Neutrophil (primary cell): ENCODE measurements around the gene TM7SF3.
A peak's percentile ranks its signal among the peaks of the same experiment; 100 is the strongest.

Source experiments
- H3K27ac ChIP-seq: fragments of 200-600 bp; sonication (generic); 2 replicates; pipeline ENCODE4 v1.5.1; 2016; ENCODE audit warnings: mild to moderate bottlenecking, moderate library complexity
- H3K27me3 ChIP-seq: fragments of 200-600 bp; sonication (generic); 2 replicates; pipeline ENCODE4 v1.6.0; 2016; ENCODE audit warnings: mild to moderate bottlenecking
- H3K36me3 ChIP-seq: fragments of 200-600 bp; sonication (generic); 2 replicates; pipeline ENCODE4 v1.5.1; 2017
- H3K4me1 ChIP-seq, 2 experiments: fragments of 200-600 bp in 1 of 2; sonication (generic) in 1 of 2; 1 replicate in 1 of 2; 2 replicates in 1 of 2; pipeline versions ENCODE4 v1.5.1 to v1.6.1; 2013 to 2016; ENCODE audit warnings: low read depth in 1 of 2, low read length in 1 of 2, mild to moderate bottlenecking in 1 of 2, moderate library complexity in 1 of 2; ENCODE audit not compliant: control insufficient read depth in 1 of 2, insufficient read depth in 1 of 2
- H3K4me3 ChIP-seq, 2 experiments: fragments of 200-600 bp in 1 of 2; sonication (generic) in 1 of 2; 1 replicate in 1 of 2; 2 replicates in 1 of 2; pipeline ENCODE4 v1.5.1; 2013 to 2016; ENCODE audit warnings: low read depth in 1 of 2, low read length in 1 of 2, mild to moderate bottlenecking in 1 of 2, moderate library complexity in 1 of 2
- H3K9me3 ChIP-seq: fragments of 200-600 bp; sonication (generic); 2 replicates; pipeline ENCODE4 v1.5.1; 2016
- TF ChIP-seq, protein P1 (sequence below): fragments of 200-600 bp; sonication (generic); IDR thresholded peaks from 2 replicates; pipeline ENCODE4 v1.5.1; 2016; ENCODE audit warnings: antibody characterized with exemption

Gene TM7SF3

DNA sequence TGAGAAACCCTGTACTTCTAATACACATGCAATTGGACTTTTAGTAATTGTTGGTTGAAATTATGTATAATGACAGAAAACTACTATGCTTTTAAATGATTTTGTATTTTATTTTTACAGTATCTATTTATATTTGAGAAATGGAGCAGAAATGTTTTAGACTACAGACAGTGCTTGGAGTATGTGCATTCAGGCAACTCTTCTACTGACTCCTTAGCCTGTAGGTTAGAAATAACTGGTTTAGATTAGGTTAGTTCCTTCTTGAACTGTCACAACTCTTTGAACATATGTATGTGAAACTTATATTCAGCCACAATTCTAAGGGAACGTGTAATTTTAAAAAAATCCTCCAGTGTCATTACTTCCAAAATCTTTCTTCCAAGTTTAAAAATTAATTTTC lies 74.2 kb downstream of the TM7SF3 start:
- TF ChIP-seq, protein P1, sequence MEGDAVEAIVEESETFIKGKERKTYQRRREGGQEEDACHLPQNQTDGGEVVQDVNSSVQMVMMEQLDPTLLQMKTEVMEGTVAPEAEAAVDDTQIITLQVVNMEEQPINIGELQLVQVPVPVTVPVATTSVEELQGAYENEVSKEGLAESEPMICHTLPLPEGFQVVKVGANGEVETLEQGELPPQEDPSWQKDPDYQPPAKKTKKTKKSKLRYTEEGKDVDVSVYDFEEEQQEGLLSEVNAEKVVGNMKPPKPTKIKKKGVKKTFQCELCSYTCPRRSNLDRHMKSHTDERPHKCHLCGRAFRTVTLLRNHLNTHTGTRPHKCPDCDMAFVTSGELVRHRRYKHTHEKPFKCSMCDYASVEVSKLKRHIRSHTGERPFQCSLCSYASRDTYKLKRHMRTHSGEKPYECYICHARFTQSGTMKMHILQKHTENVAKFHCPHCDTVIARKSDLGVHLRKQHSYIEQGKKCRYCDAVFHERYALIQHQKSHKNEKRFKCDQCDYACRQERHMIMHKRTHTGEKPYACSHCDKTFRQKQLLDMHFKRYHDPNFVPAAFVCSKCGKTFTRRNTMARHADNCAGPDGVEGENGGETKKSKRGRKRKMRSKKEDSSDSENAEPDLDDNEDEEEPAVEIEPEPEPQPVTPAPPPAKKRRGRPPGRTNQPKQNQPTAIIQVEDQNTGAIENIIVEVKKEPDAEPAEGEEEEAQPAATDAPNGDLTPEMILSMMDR, result no peak
- H3K27me3 ChIP-seq, result no peaks in the 10 kb centered on the region
- H3K4me1 ChIP-seq, result peaks cover 54 to 61% of the 10 kb centered on the region in 2 experiments
- H3K4me3 ChIP-seq, result peak overlapping the region; percentile 81 to 96
- peak overlapping the region; percentile 95 for H3K27ac ChIP-seq
- H3K9me3 ChIP-seq, result no peaks in the 10 kb centered on the region
- no peaks in the 10 kb centered on the region for H3K36me3 ChIP-seq

DNA sequence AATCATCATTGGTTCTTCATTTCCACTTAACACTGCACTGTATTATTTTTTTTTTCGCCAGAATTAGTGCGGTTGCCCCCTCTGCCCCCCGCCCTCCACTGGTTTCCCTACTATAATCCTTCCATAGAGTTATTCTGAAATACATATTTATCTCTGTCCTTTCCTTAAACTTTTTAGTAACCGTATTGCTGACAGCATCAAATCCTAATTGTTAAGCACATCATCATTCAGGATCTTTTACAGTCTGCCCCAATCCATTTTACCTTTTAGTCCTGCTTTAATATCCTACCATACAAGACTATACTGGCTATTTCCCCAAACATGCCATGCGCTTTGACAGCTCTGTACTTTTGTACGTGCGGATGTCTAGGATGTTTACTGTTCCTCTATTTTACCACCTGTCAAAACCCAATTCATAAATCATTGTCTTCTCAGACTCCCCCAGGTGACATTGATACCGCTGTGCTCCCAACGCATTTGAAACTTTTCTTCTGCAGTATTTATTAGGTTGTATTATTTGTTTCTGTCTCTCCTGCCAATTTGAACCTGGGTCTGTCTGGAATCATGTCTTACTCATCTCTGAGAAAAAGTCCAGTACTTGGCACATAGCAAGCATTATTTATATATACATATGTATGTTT lies 74.9 kb downstream of the TM7SF3 start:
- Histone ChIP-seq H3K27me3 (no peaks in the 10 kb centered on the region), H3K4me1 (peaks cover 54 to 61% of the 10 kb centered on the region in 2 experiments), H3K27ac (peak overlapping the region; percentile 95), H3K9me3 (no peaks in the 10 kb centered on the region), H3K4me3 (peak overlapping the region; percentile 81 to 96), H3K36me3 (no peaks in the 10 kb centered on the region)
- TF ChIP-seq, protein P1, result no peak

GRCh38 chr12:26938701-26939062 lies 75.5 kb downstream of the TM7SF3 start:
- Histone ChIP-seq H3K27me3 (no peaks in the 10 kb centered on the region), H3K36me3 (no peaks in the 10 kb centered on the region), H3K4me1 (peaks cover 54 to 61% of the 10 kb centered on the region in 2 experiments), H3K4me3 (peak overlapping the region; percentile 81 to 96), H3K9me3 (no peaks in the 10 kb centered on the region), H3K27ac (peak overlapping the region; percentile 95)
- TF ChIP-seq, protein P1, result no peak

GRCh38 chr12:26937863-26938700 lies 76.1 kb downstream of the TM7SF3 start, which contains the start of the genes FGFR1OP2 and INTS13:
Gene FGFR1OP2 (plus strand): TSS chr12:26938470. CDS start chr12:26954159, 15,689 bp downstream.
Gene INTS13 (minus strand): TSS chr12:26937981. CDS start chr12:26936803, 1,178 bp downstream.
- peak within 1 kb of the TSS; percentile 95 for H3K27ac ChIP-seq
- peak within 1 kb of the TSS; percentile 81 to 96 for H3K4me3 ChIP-seq
- H3K4me1 ChIP-seq, result peaks cover 54 to 61% of the 10 kb centered on the region in 2 experiments
- TF ChIP-seq, protein P1, result no peak
- no peaks in the 10 kb centered on the region for H3K36me3 ChIP-seq
- no peaks in the 10 kb centered on the region for H3K9me3 ChIP-seq
- H3K27me3 ChIP-seq, result no peaks in the 10 kb centered on the region

GRCh38 chr12:26937443-26937862 lies 76.7 kb downstream of the TM7SF3 start:
- TF ChIP-seq, protein P1, result no peak
- H3K4me1 ChIP-seq, result peaks cover 54 to 61% of the 10 kb centered on the region in 2 experiments
- H3K4me3 ChIP-seq, result peak overlapping the region; percentile 81 to 96
- no peaks in the 10 kb centered on the region for H3K9me3 ChIP-seq
- peak overlapping the region; percentile 95 for H3K27ac ChIP-seq
- no peaks in the 10 kb centered on the region for H3K27me3 ChIP-seq
- H3K36me3 ChIP-seq, result no peaks in the 10 kb centered on the region
